Myocyte (in vitro differentiated cells): Measurements from ENCODE around the gene GMPR2. TPM values are rescaled to one million over a fixed set of nuclear protein-coding genes. Genes with fewer than 3 reads are reported as not detected.

Source experiments
- DNase-seq: peaks from one replicate; pipeline ENCODE4 v3.0.0-alpha.2; 2012; ENCODE audit warnings: low read depth
- total RNA-seq: library from RNA; depleted of rRNA; stranded (reverse); fragments of >200 nt; gene quantifications from 2 replicates; pipeline ENCODE4 v1.2.3, GENCODE V29; 2014

The GMPR2 gene
- total RNA-seq, 1 donor from 2014 or later: 60.8 TPM

DNA sequence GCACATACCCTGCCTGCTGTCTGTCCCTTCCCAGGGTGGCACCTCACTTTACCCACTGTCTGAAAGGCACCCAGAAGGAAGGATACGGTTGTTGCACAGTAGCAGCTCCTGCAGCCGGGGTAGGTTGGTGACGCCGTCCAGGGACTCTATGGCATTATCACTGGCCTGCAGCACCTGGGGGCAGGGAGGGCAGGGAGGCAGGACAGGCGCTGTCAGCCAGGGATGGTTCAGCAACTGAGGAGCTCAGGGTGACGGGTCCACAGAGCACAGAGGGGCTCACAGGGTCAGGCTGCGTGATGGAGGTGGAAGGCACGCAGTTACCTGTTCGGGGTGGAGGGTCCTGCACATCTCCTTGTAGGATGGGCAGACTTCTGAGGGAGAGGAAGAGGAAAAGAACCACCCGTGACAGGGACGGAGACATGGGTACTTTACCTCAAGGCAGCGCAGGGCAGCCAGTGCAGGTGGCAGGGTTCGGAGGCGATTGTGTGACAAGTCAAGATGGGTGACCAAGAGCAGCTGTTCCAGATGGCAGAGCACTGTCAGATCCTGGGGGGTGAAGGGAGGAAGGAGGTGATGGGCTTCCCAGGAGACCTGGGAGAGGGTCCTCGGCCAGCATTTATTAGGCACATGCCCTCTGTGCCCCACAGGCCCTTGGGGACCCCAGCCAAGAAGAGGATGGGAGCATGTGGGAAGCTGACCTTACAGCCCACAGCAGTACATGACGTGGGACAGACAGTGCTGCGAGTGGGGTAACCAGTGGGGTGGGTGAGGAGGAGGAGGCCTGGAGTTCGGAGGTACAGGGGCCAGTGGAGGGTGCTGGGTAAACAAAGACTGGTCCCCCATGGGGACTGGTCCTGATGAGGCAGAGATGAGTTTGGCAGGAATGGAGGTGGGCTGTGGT is 33.9 kb downstream of the GMPR2 start:
- no peak for DNase-seq

DNA sequence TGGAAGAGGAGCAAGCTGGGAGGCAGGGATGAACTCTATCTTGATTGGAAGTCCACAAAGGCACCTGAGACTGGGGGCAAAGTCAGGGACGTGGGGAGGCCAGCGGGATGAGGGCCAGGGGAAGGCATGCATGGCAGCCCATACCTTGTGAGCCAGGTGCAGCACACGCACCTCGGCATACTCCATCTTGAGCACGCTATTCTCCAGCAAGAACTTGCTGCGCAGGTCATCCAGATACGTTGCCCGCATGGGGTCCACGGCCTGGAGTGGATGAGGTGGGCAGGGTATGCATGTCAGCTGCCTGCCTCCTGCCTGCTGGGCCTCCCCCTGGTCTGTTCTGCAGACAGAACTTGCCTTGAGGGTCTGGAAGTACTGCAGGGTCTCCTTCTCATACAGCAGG is 34.8 kb downstream of the GMPR2 start:
- DNase-seq: no peak

DNA sequence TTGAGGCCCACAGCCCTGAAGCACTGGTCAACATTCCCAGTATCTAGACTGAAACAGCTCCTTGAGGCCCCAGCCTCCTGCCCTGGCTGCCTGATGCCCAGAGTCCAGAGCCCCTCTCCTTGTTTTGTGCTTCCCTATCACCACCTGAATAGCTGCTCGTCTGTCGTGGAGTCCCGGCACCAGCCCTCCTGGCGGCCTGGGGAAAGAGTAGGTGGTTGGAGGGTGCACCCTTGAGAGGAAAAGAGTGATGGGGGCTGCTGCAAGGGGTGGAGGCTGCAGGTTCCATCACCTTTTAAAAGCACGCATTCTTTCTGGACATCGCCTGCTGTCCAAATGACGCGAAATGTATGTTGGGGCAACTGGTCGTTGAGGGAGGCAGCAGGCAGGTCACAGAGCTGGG is 35.5 kb downstream of the GMPR2 start:
- no peak for DNase-seq

DNA sequence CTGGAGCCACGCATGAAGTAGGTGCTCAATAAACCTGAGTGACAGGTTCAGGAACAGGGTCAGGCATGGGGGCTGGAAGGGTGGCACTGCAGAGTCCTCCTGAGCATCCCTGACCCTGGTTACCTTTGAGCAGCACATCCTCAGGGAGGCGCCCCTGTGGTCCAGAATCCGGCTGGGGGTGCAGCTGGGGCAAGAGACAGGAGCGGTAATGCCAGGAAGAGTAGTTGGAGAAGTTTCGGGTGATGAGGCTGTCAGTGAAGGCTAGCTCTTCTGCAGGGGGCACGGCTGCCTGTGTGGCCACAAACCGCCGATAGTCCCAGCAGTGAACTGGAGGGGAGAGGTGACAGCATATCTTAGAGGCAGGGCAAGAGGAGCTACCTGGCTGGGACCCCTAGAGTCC is 36.6 kb downstream of the GMPR2 start:
- no peak for DNase-seq

DNA sequence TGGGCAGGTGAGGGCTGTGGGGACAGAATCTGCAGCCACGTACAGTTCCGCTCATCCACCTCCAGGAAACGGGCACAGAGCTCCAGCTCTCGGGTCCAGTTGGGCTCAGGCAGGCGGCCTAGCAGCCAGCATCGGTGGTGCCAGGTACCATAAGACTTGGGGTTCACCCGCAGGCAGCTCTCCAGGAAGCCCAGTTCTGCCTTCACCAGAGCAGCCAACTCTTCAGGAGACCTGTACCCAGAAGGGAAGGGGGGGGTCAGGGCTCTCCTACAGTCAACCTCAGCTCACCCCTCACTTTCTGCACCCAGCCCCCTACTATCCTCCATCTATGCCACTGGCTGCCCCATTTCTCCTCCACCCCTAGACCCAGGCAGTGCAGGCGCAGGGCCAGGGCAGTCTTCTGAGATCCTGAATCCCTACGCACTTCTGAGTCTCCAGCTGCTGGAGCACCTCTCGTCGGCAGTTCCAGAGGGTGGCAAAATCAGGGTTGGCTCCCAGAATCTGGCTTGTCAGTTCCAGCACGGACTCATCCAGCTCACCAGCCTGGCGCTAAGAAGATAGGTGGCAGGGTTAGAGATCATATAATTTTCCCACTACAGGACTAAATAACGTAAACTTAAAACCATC is 37.3 kb downstream of the GMPR2 start:
- DNase-seq: no peak

DNA sequence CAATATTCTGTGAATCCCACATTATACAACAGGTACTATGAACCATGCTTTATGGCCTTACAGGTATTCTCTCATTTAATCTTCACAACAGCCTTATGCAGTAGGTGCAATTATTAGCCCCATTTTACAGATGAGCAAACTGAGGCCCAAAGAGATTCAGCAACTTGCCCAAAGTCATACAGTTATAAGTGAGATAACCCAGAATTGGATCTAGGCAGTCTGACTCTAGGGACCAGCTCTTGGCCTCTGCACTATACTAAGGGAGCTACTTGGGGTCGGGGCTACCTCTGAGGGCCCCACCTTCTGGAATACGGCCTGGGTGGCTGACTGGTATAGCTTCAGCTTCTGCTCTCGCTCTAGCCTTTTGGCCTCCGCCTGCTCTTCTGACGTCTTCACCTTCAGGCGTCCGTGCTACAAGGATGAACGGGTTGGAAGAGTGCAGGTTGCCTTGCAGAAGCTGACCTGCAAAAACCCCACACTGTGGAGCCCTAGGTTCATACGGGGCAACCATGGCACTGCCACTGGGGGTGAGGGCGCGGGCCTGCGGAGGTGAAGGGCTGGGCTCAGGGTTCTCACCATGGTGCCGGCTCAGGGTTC is 37.9 kb downstream of the GMPR2 start:
- no peak for DNase-seq

DNA sequence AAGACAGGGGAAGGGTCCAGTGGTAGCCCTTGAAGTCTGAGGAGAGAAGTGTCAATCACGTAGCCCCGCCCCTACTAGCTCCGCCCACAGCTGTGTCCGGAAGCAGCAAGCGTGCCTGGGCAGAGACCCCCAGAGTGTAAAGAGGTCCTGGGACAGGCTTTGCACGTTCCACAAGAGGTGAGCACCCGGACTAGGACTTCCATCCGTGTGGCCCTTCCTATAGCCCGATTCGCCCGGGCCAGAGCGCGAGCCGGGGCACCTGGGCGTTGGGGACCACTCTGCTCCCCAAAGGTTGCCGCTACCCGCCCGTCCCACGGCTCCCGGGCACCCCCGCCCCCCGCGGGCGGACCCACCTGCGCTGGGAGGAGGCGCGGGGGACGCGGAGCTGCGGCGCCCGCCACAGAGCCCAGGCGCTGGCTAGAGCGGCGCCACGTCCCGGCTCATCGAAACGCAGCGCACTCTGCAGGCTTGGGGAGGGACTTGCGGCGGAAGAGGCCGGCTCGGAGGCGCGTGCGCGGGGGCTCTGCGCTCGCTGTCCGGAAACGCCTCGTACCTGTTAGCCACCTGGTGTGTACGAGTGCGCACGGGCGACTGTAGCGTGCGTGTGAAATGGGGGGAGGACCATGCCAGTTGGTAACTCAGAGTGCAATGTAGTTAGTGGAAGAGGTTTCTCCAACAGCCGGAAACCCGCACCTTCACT is 38.6 kb downstream of the GMPR2 start, which contains the start of gene RABGGTA:
Gene RABGGTA (minus strand): TSS at position 464 of the 700 bp plus-strand sequence. CDS start 482 bp downstream, outside the sequence.
- DNase-seq: peak; percentile 89

DNA sequence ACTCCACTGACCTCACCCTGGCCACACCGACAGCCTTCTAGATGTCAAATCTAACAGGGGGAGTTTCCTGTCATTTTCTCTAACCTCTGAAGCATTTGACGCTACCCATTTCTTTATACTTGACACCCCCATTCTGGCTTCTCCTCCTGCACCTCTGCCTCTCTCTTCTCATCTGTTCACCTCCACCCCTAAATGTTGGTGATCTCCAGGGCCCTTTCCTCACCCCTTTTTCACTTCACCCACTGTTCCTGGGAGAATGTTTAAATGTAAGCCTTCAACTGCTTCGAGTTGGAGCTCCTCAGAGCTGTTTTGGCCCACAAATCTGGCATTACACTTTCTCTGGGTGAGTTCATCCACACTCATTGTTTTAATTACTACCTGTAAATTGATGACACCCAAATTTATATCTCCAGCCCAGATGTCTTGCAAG is 39.1 kb downstream of the GMPR2 start:
- no peak for DNase-seq

DNA sequence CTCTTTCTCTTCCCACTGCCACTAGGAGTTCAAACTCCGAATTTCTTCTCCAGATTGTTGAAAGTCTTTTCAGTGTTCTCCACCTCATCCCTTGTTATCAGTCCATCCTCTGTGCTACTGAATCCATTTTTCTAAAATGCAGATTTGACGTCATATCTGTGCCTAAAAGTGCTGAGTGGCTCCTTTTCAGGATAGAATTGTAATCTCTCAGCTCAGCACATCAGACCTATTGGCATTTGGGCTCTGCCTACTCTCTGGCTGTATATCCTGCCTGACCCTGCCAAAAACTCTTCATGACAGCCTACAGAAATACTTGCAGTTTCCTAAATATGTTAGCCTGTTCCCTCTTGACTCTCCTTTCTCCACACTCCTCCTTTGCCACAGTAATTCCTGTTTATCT is 39.7 kb downstream of the GMPR2 start:
- no peak for DNase-seq

DNA sequence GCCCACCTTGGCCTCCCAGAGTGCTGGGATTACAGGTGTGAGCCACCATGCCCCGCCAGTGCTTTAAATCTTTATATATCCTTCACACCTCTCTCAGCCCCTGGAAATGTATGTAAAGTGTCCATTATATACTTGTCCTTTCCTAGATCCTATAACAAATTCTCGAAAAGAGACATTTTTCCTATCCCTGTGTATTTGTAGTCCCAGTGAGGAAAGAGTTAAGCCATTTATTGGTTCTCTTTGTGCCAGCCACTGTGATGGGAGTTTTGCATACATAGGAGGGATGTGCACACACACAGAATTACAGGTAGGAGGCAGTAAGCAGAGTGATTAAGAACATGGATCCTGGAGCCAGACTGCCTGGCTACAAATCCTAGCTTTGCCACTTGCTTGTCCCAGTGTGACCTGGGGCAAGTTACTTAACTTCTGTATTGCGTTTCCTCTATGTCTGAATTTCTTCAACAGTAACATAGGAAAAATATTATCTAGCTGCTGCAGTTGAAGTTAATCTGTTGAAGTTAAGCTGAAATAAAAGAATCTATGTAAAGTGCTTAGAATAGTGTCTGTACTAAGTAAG is 40.8 kb downstream of the GMPR2 start:
- no peak for DNase-seq

DNA sequence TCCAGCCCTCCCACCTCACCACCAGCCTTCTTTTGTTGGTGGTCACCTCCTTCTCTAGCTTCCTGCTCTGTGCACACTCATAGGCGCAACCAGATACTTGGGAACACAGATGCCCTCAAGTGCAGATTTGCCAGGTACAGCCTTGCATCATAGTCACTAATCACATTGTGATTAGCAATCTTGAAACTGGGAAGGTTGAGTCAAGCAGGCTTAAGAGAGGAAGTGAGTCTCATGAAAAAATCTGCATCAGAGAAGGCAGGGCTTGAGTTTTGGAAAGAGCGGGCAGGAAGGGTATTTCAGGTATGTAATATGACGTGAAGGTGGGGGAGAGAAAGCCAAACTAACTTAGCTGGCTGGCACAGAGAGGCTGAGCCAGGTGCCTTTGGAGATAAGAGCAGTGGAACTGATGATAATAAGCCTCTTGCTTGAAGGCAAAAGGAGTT is 41.4 kb downstream of the GMPR2 start:
- DNase-seq: no peak

DNA sequence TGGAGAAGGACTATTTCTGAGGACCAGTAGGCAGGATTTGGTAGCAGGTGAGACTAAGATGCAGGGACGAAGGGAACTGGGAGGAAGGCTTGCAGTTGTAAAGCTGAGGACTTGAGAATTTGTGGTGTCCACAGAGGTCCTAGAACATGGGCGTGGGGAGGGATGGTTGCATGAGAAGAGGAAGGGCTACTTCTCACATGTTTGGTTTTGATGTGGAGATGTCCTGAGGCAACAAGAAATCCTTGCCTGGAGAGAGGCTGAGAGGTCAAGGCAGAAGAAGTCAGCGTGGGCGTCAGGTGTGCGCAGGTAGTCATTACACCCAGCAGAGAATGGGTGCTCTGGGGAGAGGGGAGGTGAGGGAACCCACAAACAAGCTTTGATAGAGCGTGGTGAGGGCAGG is 44.3 kb downstream of the GMPR2 start:
- no peak for DNase-seq

DNA sequence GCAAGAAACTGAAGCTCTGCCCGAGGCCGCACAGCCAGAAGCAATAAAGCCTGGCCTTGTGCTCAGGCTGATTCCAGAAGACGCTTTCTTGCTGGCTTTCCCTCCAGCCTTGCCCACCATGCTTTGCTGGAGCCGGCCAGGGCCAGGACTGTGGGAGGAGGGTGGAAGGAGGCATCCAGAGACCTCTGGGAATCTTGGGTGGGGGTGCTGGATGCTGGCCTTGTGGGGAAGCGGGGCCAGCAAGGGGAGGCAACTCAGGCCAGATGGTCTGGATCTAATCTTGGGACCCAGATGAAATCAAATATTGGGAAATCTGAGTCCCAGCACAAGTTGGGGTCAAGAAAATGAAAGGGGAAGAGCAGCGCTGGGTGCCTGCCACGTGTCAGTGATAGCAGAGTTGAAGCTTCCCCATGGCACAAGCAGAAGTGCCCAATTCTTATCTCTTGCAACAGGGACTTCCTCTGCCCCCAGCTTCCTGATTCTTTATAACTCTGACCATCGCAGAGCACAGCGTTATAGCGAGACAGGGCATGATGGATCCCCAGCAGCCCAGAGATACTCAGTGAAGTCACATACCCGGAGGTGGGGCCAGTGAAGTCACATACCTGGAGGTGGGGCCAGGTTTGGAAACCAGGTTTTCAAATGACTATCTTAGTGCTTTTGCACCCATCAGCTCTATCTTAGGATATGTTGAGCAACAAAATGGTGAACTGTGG is 45.0 kb downstream of the GMPR2 start:
- DNase-seq: no peak

DNA sequence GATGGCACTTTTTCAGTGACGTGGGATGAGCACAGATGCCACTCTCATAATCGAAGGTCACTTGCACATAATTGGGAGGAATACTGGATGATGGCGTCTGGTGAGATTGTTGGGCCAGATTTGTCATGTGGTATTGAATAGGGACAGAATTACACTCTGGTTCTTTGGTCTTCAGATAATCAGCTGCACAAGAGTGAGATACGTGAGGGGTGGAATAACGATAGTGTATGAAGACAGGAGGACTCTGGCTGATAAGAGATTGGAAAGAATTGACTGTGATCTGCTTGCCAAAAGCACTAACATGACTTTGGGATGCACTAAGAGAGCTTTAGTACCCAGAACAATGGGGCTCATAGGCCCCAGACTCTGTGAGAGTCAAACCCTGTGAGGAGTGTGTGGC is 45.7 kb downstream of the GMPR2 start:
- no peak for DNase-seq

DNA sequence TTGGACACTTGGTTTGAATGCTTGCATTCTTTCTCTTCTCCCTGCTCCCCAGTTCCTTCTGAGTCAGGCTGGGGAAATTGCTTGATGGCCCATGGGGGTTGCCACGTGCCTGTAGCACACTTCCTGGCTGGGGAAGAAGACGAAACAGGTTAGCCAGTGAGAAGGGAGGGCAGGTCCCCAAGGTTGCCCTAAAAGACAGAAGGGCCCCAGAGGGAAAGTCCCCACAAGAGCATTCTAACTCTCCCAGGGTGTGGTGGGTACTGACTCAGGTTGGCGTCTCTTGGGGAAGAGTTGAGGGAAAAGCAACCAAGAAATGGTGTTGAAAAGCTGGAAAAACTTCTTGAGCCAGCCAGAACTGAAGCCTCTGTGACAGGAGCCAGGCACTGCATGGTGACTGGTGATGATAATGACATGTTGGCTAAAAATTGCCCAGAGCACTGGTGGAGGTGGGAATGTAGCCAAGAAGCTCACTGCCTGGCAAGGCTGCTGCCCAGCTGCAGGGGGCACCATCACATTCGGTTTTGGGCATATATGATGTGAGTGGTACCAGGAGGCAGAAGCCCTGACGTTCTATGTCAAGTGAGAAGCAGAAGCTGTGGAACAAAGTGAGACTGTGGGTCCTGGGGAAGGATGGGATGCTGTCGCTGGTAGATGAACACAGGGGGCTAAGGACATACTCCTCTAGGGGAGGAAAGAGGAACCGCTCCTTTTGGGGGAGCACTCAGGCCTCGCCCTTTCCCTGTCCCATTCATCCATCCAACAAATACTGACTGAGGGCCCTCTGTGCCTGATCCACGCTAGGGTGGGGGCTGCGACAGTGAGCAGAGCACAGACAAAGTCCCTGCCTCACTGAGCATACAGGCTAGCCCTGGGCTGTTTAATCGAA is 46.8 kb downstream of the GMPR2 start:
- DNase-seq: peak; percentile 47

DNA sequence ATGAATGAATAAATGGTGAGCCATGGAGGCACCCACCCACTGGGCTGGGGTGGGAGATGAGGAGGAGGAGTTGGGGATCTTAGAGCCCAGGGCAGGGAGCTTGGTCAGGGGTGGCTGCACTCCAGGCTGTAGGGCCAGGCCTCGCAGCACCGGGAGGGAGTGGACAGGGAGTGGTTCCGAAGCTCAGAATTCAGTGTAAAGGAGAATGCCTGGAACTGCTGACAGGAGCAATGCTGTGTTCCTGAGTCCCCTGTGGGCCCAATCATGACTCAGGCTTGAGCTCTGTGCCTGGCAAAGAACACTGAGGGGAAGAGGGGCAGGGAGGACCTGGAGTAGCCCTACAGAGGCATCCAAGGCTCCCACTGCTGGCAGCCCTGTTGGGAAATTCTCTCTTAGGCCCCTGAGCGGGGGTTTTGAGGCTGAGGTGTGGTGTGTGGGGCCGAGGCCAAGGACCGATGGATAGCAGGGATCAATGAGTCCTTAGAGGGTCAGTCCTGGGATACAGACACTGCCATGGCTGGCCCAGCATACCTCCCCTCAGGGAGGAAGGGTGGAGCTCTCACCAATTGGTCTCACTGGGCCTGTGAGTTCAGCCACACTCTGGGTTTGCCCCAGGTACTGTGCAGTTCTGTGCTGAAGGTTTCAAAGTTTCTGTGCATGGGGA is 48.2 kb downstream of the GMPR2 start:
- DNase-seq: no peak

DNA sequence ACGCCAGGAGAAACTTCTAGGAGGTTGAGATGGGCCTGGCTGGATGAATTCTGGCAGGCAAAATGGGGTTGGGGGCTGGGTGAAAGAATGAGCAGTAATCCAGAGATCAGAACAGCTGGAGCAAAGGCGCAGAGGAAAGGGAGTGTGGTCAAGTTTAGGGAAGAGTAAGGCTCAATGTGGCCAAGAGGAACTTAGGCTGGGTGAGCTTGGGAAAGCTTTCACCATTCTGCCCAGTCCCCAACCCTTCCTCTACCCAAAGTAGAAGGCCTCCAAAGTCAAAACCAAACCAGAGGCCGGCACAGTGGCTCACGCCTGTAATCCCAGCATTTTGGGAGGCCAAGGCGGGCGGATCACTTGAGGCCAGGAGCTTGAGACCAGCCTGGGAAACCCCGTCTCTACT is 48.9 kb downstream of the GMPR2 start:
- no peak for DNase-seq

DNA sequence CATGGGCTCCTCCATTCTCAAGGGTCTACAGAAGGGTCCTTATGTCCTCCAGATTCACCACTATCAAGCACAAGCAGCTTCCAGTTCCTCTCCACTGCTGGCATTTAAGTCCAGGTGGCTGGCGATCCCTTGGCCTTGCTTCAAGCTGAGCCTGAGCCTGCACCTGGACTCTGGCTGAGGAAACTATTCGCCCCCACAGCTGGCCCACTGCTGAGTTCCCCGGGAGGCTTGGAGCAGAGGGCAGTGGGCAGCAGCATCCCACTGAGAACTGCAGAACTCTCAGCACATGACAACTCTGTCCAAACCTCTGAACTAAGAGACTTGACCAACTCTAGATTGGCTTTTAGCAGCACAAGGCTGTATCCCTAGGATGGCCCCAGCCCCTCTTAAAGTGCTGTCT is 50.0 kb downstream of the GMPR2 start:
- DNase-seq: no peak
